Testis (tissue), 3 donors: Measurements from ENCODE around the gene EHHADH. TPM values are rescaled to one million over a fixed set of nuclear protein-coding genes. Genes with fewer than 3 reads are reported as not detected.

Experiments used
- DNase-seq: peaks from one replicate; pipeline ENCODE4 v3.0.0-alpha.2; 2019
- H3K27ac ChIP-seq, 2 donors: fragments of 200-600 bp; sonication (generic); one replicate each; pipeline ENCODE4 v1.5.1; 2019
- H3K27me3 ChIP-seq: fragments of 200-600 bp; sonication (generic); one replicate; pipeline ENCODE4 v1.5.1; 2019
- H3K36me3 ChIP-seq: fragments of 200-600 bp; sonication (generic); one replicate; pipeline ENCODE4 v1.5.1; 2017; ENCODE audit warnings: low read depth; ENCODE audit errors: missing control alignments
- H3K4me1 ChIP-seq: fragments of 200-600 bp; sonication (generic); one replicate; pipeline ENCODE4 v1.5.1; 2019
- H3K4me3 ChIP-seq, 2 donors: fragments of 200-600 bp; sonication (generic); one replicate each; pipeline ENCODE4 v1.5.1; 2017 to 2019
- H3K9me3 ChIP-seq: fragments of 200-600 bp; sonication (generic); one replicate; pipeline ENCODE4 v1.5.1; 2017
- CTCF ChIP-seq, 3 experiments: fragments of 450-650 bp in 2 of 3; fragments of 200-600 bp in 1 of 3; sonication (generic) in 1 of 3; IDR thresholded peaks; one replicate each; pipeline ENCODE4 v1.5.1; 2016 to 2019; ENCODE audit warnings: antibody characterized with exemption in 3 of 3, mild to moderate bottlenecking in 2 of 3, moderate library complexity in 1 of 3
- POLR2A ChIP-seq: fragments of 450-650 bp; IDR thresholded peaks from one replicate; pipeline ENCODE4 v1.6.1; 2017; ENCODE audit warnings: antibody characterized with exemption, mild to moderate bottlenecking, moderate library complexity
- WGBS, 2 donors: methylation state at CpG; one replicate each; pipeline ENCODE4 v1.1.5; 2018; 5-methylcytosine and 5-hydroxymethylcytosine counted together
- intact Hi-C: fragments of 100-400 bp; cut with DNase I; formaldehyde crosslinking; loops from one replicate; pipeline ENCODE4 v1.15.1; 2023; ENCODE audit warnings: low total_unique reads
- polyA plus RNA-seq: library from polyadenylated mRNA; stranded (reverse); fragments of 350-450 nt; fragmentation: Illumina TruSeq; extraction: RNeasy Lipid Tissue Mini Kit (QIAGEN cat#74804); gene quantifications from one replicate; pipeline ENCODE4 v1.2.3, GENCODE V29; 2014; ENCODE audit warnings: low read depth, low replicate concordance; ENCODE audit not compliant: insufficient read depth
- total RNA-seq, 2 donors: library from RNA; depleted of rRNA; stranded (reverse); fragments of >200 nt; gene quantifications; one replicate each; pipeline ENCODE4 v1.2.3, GENCODE V29; 2016

The EHHADH gene
- total and polyA plus RNA-seq, 3 donors from 2014 or later = 5.2 to 7.5 (median 6.1) TPM

GRCh38 chr3:185276415-185276814 lies 22.6 kb upstream of the EHHADH start:
- H3K36me3 ChIP-seq = no peaks in the 10 kb centered on the region
- no peaks in the 10 kb centered on the region for H3K27me3 ChIP-seq
- no peaks in the 10 kb centered on the region for H3K9me3 ChIP-seq
- H3K27ac ChIP-seq = no peak overlapping the region
- WGBS, 2 donors = 95 to 97% methylated on average over 4 of the region's 4 CpGs
- TF ChIP-seq POLR2A (no peak), CTCF (IDR thresholded peaks at IDR 0.05) (no peak)
- DNase-seq = no peak
- intact Hi-C loops = no loop called here
- H3K4me3 ChIP-seq = no peak overlapping the region
- H3K4me1 ChIP-seq = no peaks in the 10 kb centered on the region

GRCh38 chr3:185272033-185272432 lies 18.2 kb upstream of the EHHADH start:
- no peaks in the 10 kb centered on the region for H3K36me3 ChIP-seq
- no peaks in the 10 kb centered on the region for H3K9me3 ChIP-seq
- H3K4me3 ChIP-seq = no peak overlapping the region
- intact Hi-C loops = no loop called here
- H3K27ac ChIP-seq = no peak overlapping the region
- no peaks in the 10 kb centered on the region for H3K4me1 ChIP-seq
- DNase-seq = no peak
- 56 to 100% methylated on average over 1 of the region's 1 CpG for WGBS, 2 donors
- no peaks in the 10 kb centered on the region for H3K27me3 ChIP-seq
- TF ChIP-seq CTCF (IDR thresholded peaks at IDR 0.05) = no peak
- no peak for TF ChIP-seq POLR2A

- WGBS, 2 donors = 89 to 90% methylated on average over 4 of the region's 4 CpGs
- TF ChIP-seq CTCF (IDR thresholded peaks at IDR 0.05) = no peak
- TF ChIP-seq POLR2A = no peak
These were observed 17.1 kb upstream of the EHHADH start for GRCh38 chr3:185270956-185271332.

GRCh38 chr3:185270262-185270955 lies 16.6 kb upstream of the EHHADH start:
- no peaks in the 10 kb centered on the region for H3K4me1 ChIP-seq
- no peaks in the 10 kb centered on the region for H3K36me3 ChIP-seq
- 56 to 61% methylated on average over 4 of the region's 4 CpGs for whole genome bisulfite sequencing, 2 donors
- H3K9me3 ChIP-seq = no peaks in the 10 kb centered on the region
- TF ChIP-seq CTCF (IDR thresholded peaks at IDR 0.05) (peak in 2 of 3 experiments; percentile 9 to 15), POLR2A (no peak)
- H3K27ac ChIP-seq = no peak overlapping the region
- no peak overlapping the region for H3K4me3 ChIP-seq
- intact Hi-C loops = no loop called here
- H3K27me3 ChIP-seq = no peaks in the 10 kb centered on the region
- peak; percentile 25 for DNase-seq

More at GRCh38 chr3:185270956-185271332, 17.1 kb upstream of the EHHADH start:
- Histone ChIP-seq H3K9me3 (no peaks in the 10 kb centered on the region), H3K36me3 (no peaks in the 10 kb centered on the region), H3K4me3 (no peak overlapping the region), H3K27me3 (no peaks in the 10 kb centered on the region), H3K4me1 (no peaks in the 10 kb centered on the region), H3K27ac (no peak overlapping the region)
- intact Hi-C loops = no loop called here
- no peak for DNase-seq
